Neural cell (in vitro differentiated cells): Measurements from ENCODE around the gene TMEM183A.

ENCODE experiments used
- EP300 ChIP-seq: fragments of 450-650 bp; conservative IDR thresholded peaks from 2 replicates; pipeline ENCODE4 v1.6.1; 2014; ENCODE audit warnings: antibody characterized with exemption, mild to moderate bottlenecking, moderate library complexity; ENCODE audit not compliant: poor library complexity, severe bottlenecking
- EZH2 ChIP-seq: fragments of 200-600, 300-800 bp; shearing (Covaris generic), sonication (generic); IDR thresholded peaks from 2 replicates; pipeline ENCODE4 v1.6.1; 2014; ENCODE audit warnings: antibody characterized with exemption, low read length, borderline replicate concordance, mild to moderate bottlenecking; ENCODE audit not compliant: insufficient read depth, poor library complexity, severe bottlenecking
- MXI1 ChIP-seq: fragments of 450-650 bp; conservative IDR thresholded peaks from 2 replicates; pipeline ENCODE4 v1.6.1; 2014; ENCODE audit warnings: antibody characterized with exemption, mild to moderate bottlenecking; ENCODE audit not compliant: poor library complexity, severe bottlenecking
- POLR2AphosphoS5 ChIP-seq: IDR thresholded peaks from 2 replicates; pipeline ENCODE4 v1.6.1; 2012
- RAD21 ChIP-seq: fragments of 450-650 bp; conservative IDR thresholded peaks from 2 replicates; pipeline ENCODE4 v1.6.1; 2014; ENCODE audit warnings: antibody characterized with exemption, mild to moderate bottlenecking, moderate library complexity
- SMC3 ChIP-seq: fragments of 450-650 bp; conservative IDR thresholded peaks from 2 replicates; pipeline ENCODE4 v1.6.1; 2014; ENCODE audit warnings: antibody characterized with exemption, mild to moderate bottlenecking, moderate library complexity; ENCODE audit not compliant: poor library complexity
- TAF1 ChIP-seq: IDR thresholded peaks from 2 replicates; pipeline ENCODE4 v1.6.1; 2012; ENCODE audit warnings: low read depth
- TF ChIP-seq, protein P1 (sequence below): fragments of 450-650 bp; IDR thresholded peaks from 2 replicates; pipeline ENCODE4 v1.5.1; 2014; ENCODE audit warnings: antibody characterized with exemption, mild to moderate bottlenecking, moderate library complexity; ENCODE audit not compliant: poor library complexity, severe bottlenecking
- TF ChIP-seq, protein P2 (sequence below): IDR thresholded peaks from 2 replicates; pipeline ENCODE4 v1.6.1; 2012; ENCODE audit warnings: borderline replicate concordance

DNA sequence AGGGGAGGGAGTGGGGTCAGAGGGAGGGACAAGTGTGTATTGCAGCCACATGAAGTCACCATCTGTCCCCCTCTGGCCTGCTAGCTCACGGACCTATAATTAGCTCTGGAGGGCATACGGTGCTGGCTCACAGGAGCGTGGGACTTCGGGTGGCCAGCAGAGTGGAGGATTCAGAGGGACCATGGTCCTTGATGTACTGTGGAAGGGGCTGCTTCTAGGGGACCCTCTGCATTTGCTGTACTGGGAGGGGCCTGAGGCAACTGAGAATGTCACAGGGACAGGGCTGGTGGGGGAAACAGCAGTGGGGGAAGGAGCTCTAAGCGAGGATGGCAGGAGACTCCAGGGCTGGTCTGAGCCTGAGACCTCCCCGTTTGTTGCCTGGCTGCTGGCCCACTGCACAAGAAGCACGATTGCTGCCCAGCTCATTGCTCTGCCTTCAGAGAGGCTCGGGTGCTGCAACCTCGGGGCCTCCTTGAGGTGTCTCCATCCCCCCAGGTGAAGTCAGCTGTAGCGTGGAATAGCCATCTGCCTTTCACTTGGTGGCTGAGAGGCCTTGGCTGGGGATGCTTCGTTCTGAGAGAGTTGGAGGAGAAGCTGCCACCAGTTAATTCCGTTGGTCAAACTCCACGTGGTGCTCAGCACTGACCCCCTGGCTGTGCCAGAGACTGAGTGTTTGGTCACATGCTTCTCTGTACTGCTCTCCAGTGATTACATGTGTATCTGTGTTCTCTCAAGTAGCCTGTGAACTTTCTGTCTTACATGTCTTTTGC is 21.8 kb downstream of the TMEM183A start:
- TF ChIP-seq POLR2AphosphoS5: no peak
- TF ChIP-seq, protein P1, sequence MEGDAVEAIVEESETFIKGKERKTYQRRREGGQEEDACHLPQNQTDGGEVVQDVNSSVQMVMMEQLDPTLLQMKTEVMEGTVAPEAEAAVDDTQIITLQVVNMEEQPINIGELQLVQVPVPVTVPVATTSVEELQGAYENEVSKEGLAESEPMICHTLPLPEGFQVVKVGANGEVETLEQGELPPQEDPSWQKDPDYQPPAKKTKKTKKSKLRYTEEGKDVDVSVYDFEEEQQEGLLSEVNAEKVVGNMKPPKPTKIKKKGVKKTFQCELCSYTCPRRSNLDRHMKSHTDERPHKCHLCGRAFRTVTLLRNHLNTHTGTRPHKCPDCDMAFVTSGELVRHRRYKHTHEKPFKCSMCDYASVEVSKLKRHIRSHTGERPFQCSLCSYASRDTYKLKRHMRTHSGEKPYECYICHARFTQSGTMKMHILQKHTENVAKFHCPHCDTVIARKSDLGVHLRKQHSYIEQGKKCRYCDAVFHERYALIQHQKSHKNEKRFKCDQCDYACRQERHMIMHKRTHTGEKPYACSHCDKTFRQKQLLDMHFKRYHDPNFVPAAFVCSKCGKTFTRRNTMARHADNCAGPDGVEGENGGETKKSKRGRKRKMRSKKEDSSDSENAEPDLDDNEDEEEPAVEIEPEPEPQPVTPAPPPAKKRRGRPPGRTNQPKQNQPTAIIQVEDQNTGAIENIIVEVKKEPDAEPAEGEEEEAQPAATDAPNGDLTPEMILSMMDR: no peak
- no peak for TF ChIP-seq EP300
- no peak for TF ChIP-seq MXI1
- no peak for TF ChIP-seq TAF1
- no peak for TF ChIP-seq SMC3
- TF ChIP-seq EZH2: no peak
- no peak for TF ChIP-seq RAD21
- TF ChIP-seq, protein P2, sequence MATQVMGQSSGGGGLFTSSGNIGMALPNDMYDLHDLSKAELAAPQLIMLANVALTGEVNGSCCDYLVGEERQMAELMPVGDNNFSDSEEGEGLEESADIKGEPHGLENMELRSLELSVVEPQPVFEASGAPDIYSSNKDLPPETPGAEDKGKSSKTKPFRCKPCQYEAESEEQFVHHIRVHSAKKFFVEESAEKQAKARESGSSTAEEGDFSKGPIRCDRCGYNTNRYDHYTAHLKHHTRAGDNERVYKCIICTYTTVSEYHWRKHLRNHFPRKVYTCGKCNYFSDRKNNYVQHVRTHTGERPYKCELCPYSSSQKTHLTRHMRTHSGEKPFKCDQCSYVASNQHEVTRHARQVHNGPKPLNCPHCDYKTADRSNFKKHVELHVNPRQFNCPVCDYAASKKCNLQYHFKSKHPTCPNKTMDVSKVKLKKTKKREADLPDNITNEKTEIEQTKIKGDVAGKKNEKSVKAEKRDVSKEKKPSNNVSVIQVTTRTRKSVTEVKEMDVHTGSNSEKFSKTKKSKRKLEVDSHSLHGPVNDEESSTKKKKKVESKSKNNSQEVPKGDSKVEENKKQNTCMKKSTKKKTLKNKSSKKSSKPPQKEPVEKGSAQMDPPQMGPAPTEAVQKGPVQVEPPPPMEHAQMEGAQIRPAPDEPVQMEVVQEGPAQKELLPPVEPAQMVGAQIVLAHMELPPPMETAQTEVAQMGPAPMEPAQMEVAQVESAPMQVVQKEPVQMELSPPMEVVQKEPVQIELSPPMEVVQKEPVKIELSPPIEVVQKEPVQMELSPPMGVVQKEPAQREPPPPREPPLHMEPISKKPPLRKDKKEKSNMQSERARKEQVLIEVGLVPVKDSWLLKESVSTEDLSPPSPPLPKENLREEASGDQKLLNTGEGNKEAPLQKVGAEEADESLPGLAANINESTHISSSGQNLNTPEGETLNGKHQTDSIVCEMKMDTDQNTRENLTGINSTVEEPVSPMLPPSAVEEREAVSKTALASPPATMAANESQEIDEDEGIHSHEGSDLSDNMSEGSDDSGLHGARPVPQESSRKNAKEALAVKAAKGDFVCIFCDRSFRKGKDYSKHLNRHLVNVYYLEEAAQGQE: no peak
